AG20443 (cell line): ENCODE data around the gene ILK.

Experiments
- DNase-seq: peaks from one replicate; pipeline ENCODE4 v3.0.0; 2012; ENCODE audit warnings: low spot score, mixed read lengths

Gene ILK

GRCh38 chr11:6603287-6604080 lies at the start of gene ILK, which contains the start of gene RRP8:
ILK (plus strand) TSS chr11:6603774; CDS start chr11:6604272, 498 bp downstream.
RRP8 (minus strand) TSS chr11:6603616; CDS start chr11:6603502, 114 bp downstream.
- peak; percentile 97 for DNase-seq

GRCh38 chr11:6554828-6555706 lies 48.5 kb upstream of the ILK start:
- DNase-seq: no peak

GRCh38 chr11:6556139-6556949 lies 47.2 kb upstream of the ILK start:
- no peak for DNase-seq

- no peak for DNase-seq
Observed at GRCh38 chr11:6557063-6557462, 46.5 kb upstream of the ILK start.

GRCh38 chr11:6557761-6558674 lies 45.6 kb upstream of the ILK start:
- no peak for DNase-seq

- DNase-seq: no peak
Observed at GRCh38 chr11:6559369-6559768, 44.2 kb upstream of the ILK start.

GRCh38 chr11:6561288-6561687 lies 42.3 kb upstream of the ILK start:
- no peak for DNase-seq

GRCh38 chr11:6563121-6563619 lies 40.4 kb upstream of the ILK start:
- DNase-seq: no peak

- DNase-seq: no peak
Observed at GRCh38 chr11:6563667-6564066, 39.9 kb upstream of the ILK start.

- no peak for DNase-seq
Observed at GRCh38 chr11:6565325-6565724, 38.2 kb upstream of the ILK start.

- DNase-seq: no peak
Observed at GRCh38 chr11:6565988-6566703, 37.4 kb upstream of the ILK start.

GRCh38 chr11:6566704-6567370 lies 36.7 kb upstream of the ILK start:
- DNase-seq: no peak

- DNase-seq: no peak
Observed at GRCh38 chr11:6567371-6567745, 36.2 kb upstream of the ILK start.

GRCh38 chr11:6568191-6568918 lies 35.2 kb upstream of the ILK start:
- peak; percentile 49 for DNase-seq

- DNase-seq: no peak
Observed at GRCh38 chr11:6569706-6570105, 33.9 kb upstream of the ILK start.

- no peak for DNase-seq
Observed at GRCh38 chr11:6570691-6571427, 32.7 kb upstream of the ILK start.

- no peak for DNase-seq
Observed at GRCh38 chr11:6571434-6572008, 32.1 kb upstream of the ILK start.

- DNase-seq: peak; percentile 81
Observed at GRCh38 chr11:6572215-6572614, 31.4 kb upstream of the ILK start.
